Measurements from ENCODE around the gene UTS2R. TPM values are rescaled to one million over a fixed set of nuclear protein-coding genes. Genes with fewer than 3 reads are reported as not detected.

The UTS2R gene
- total and polyA plus RNA-seq, 2 of the 4 experiments (the other 2 are of a cell fraction): not detected

- peaks cover 70% of the 10 kb centered on the region for H3K27me3 ChIP-seq (ENCODE audit: control insufficient read depth, insufficient read depth, low read length)
- no peaks in the 10 kb centered on the region for H4K20me1 ChIP-seq (ENCODE audit: insufficient read depth, low read length)
- intact Hi-C loops (cut with micrococcal nuclease): no loop called here
- DNase-seq (no peak), ATAC-seq (ENCODE audit: low read depth) (no peak)
- no peak overlapping the region for H4K5ac ChIP-seq (ENCODE audit: low read depth, low read length)
- POLR2A ChIA-PET (ENCODE audit: unreplicated experiment): no interaction called here
- no peak overlapping the region for H3K14ac ChIP-seq (replicated peaks; ENCODE audit: low read depth, low read length)
- H2BK15ac ChIP-seq (ENCODE audit: low read depth, low read length): no peak overlapping the region
- no peak overlapping the region for H2AK5ac ChIP-seq (ENCODE audit: low read depth, low read length)
- H3K56ac ChIP-seq (ENCODE audit: extremely low read depth, insufficient read depth, low read length): no peak overlapping the region
- H3K9ac ChIP-seq (ENCODE audit: low read depth, low read length): no peak overlapping the region
- H2BK120ac ChIP-seq (ENCODE audit: low read depth, low read length): no peak overlapping the region
- no peak overlapping the region for H4K91ac ChIP-seq (ENCODE audit: insufficient read depth, low read depth, low read length)
- no peak overlapping the region for H3K18ac ChIP-seq (ENCODE audit: low read depth, low read length)
- no peak overlapping the region for H4K8ac ChIP-seq (ENCODE audit: low read depth in 2 of 2, low read length in 2 of 2)
- H3K36me3 ChIP-seq (ENCODE audit: control insufficient read depth, insufficient read depth, low read length): no peaks in the 10 kb centered on the region
- WGBS, 2 experiments (ENCODE audit: extremely low coverage in 2 of 2, insufficient read length in 1 of 2): 38% methylated on average over 59 of the region's 79 CpGs; no CpG with 5 or more reads in 1 of the 2 experiments
- no peak overlapping the region for H2AK9ac ChIP-seq (replicated peaks; ENCODE audit: low read depth, low read length, poor library complexity)
- BruUV-seq (replicated peaks): no TSS peak
- no peak overlapping the region for H3K27ac ChIP-seq (ENCODE audit: insufficient read depth, low read length)
- H2BK20ac ChIP-seq (ENCODE audit: low read depth, low read length): no peak overlapping the region
- H3K4me1 ChIP-seq (ENCODE audit: control insufficient read depth, insufficient read depth, low read length): no peaks in the 10 kb centered on the region
- no peak overlapping the region for H3K23ac ChIP-seq (ENCODE audit: low read depth, low read length)
- H3K4ac ChIP-seq (ENCODE audit: low read depth, low read length): no peak overlapping the region
- no peak overlapping the region for H3K4me3 ChIP-seq (ENCODE audit: insufficient read depth, low read depth, low read length)
- no peak overlapping the region for H2BK5ac ChIP-seq (ENCODE audit: low read depth, low read length, poor library complexity, severe bottlenecking)
- H3K9me3 ChIP-seq (ENCODE audit: control insufficient read depth, insufficient read depth, low read length): no peaks in the 10 kb centered on the region
- dilution Hi-C loops (cut with HindIII; ENCODE audit: low sequenced_read_pairs, unreplicated experiment): no loop called here
- CTCF ChIA-PET: no interaction called here
- no peaks in the 10 kb centered on the region for H3K79me1 ChIP-seq (ENCODE audit: low read depth in 1 of 2, low read length in 2 of 2)
- H3K4me2 ChIP-seq (ENCODE audit: low read depth, low read length): no peak overlapping the region
- no peak for TF ChIP-seq RAD21 (IDR thresholded peaks at IDR 0.05; ENCODE audit: low read length)
- no peak for TF ChIP-seq USF2 (IDR thresholded peaks at IDR 0.05; ENCODE audit: low read depth, low read length)
- no peak for TF ChIP-seq BHLHE40 (IDR thresholded peaks at IDR 0.05; ENCODE audit: low read depth, low read length)
- no peak for TF ChIP-seq CTCF (conservative IDR thresholded peaks at IDR 0.05; ENCODE audit: low read depth, low read length)
- no peak for TF ChIP-seq MXI1 (IDR thresholded peaks at IDR 0.05; ENCODE audit: borderline replicate concordance, low read depth, low read length)
- TF ChIP-seq CHD1 (IDR thresholded peaks at IDR 0.05; ENCODE audit: low read depth, low read length): no peak
- TF ChIP-seq NFE2L2 (IDR thresholded peaks at IDR 0.05; ENCODE audit: low read depth, low read length): no peak
- TF ChIP-seq ELK1 (IDR thresholded peaks at IDR 0.05; ENCODE audit: borderline replicate concordance, low read depth, low read length): no peak
- TF ChIP-seq FOS (IDR thresholded peaks at IDR 0.05; ENCODE audit: low read depth, low read length): no peak
- no peak for TF ChIP-seq MAZ (IDR thresholded peaks at IDR 0.05; ENCODE audit: borderline replicate concordance, low read depth, low read length)
- no peak for TF ChIP-seq SMC3 (IDR thresholded peaks at IDR 0.05; ENCODE audit: low read depth, low read length)
- TF ChIP-seq RFX5 (IDR thresholded peaks at IDR 0.05; ENCODE audit: low read depth, low read length): no peak
- no peak for TF ChIP-seq POLR2A (IDR thresholded peaks at IDR 0.05; ENCODE audit: low read depth, low read length)
- TF ChIP-seq CEBPB (IDR thresholded peaks at IDR 0.05; ENCODE audit: low read depth, low read length): no peak
- no peak for TF ChIP-seq MAFK (IDR thresholded peaks at IDR 0.05; ENCODE audit: low read depth, low read length)
- TF ChIP-seq RCOR1 (IDR thresholded peaks at IDR 0.05; ENCODE audit: insufficient replicate concordance, low read length): no peak
- no peak overlapping the region for H2AFZ ChIP-seq (replicated peaks; ENCODE audit: low read length, poor library complexity)
- in situ Hi-C loops (cut with MboI; ENCODE audit: low sequenced_read_pairs): no loop called here
- no peaks in the 10 kb centered on the region for H3K9me1 ChIP-seq (ENCODE audit: insufficient read depth, low read length)
These were observed 3.2 kb downstream of the UTS2R start for GRCh38 chr17:82374626-82375331.

Data from IMR-90 (cell line).